Activated CD4-positive, alpha-beta T cell treated with anti-CD3 and anti-CD28 coated beads for 1 hour (primary cell): ENCODE data around the gene MYBPC3.
"Not testable (repeated sequence)": the region's sequence is repeated elsewhere in the genome, so short reads cannot be mapped to it uniquely, and the experiment has no call there.

Experiments
- DNase-seq: peaks from one replicate; pipeline ENCODE4 v3.0.0-alpha.2; 2020

MYBPC3 gene

GRCh38 chr11:47336595-47336994 lies 15.9 kb downstream of the MYBPC3 start:
- no peak for DNase-seq

GRCh38 chr11:47335733-47336132 lies 16.8 kb downstream of the MYBPC3 start:
- no peak for DNase-seq

GRCh38 chr11:47334699-47335411 lies 17.6 kb downstream of the MYBPC3 start:
- DNase-seq = not testable (repeated sequence)

- DNase-seq = no peak
Observed at GRCh38 chr11:47333886-47334443, 18.5 kb downstream of the MYBPC3 start.

- no peak for DNase-seq
Observed at GRCh38 chr11:47333526-47333845, 19.0 kb downstream of the MYBPC3 start.

GRCh38 chr11:47332791-47333525 lies 19.5 kb downstream of the MYBPC3 start:
- no peak for DNase-seq

GRCh38 chr11:47332303-47332711 lies 20.2 kb downstream of the MYBPC3 start:
- DNase-seq = no peak

- no peak for DNase-seq
Observed at GRCh38 chr11:47331454-47332302, 20.8 kb downstream of the MYBPC3 start.

- no peak for DNase-seq
Observed at GRCh38 chr11:47329987-47330931, 22.2 kb downstream of the MYBPC3 start.

GRCh38 chr11:47329431-47329986 lies 23.0 kb downstream of the MYBPC3 start:
- no peak for DNase-seq

GRCh38 chr11:47328449-47329390 lies 23.8 kb downstream of the MYBPC3 start:
- no peak for DNase-seq

- no peak for DNase-seq
Observed at GRCh38 chr11:47327949-47328348, 24.6 kb downstream of the MYBPC3 start.

GRCh38 chr11:47327025-47327424 lies 25.5 kb downstream of the MYBPC3 start:
- DNase-seq = no peak

- no peak for DNase-seq
Observed at GRCh38 chr11:47326198-47326597, 26.3 kb downstream of the MYBPC3 start.

- DNase-seq = no peak
Observed at GRCh38 chr11:47325271-47326041, 27.0 kb downstream of the MYBPC3 start.

GRCh38 chr11:47324520-47324919 lies 28.0 kb downstream of the MYBPC3 start:
- DNase-seq = no peak

- no peak for DNase-seq
Observed at GRCh38 chr11:47318166-47318565, 34.3 kb downstream of the MYBPC3 start.

GRCh38 chr11:47317064-47317828 lies 35.3 kb downstream of the MYBPC3 start:
- DNase-seq = no peak

GRCh38 chr11:47316501-47316900 lies 36.0 kb downstream of the MYBPC3 start:
- DNase-seq = not testable (repeated sequence)
